Ishikawa (cell line): ENCODE measurements around the gene BIRC7.

Experiments used
- CEBPB ChIP-seq: IDR thresholded peaks from 2 replicates; pipeline ENCODE4 v1.6.1; 2012
- CREB1 ChIP-seq: IDR thresholded peaks from 2 replicates; pipeline ENCODE4 v1.6.1; 2012; ENCODE audit warnings: low read depth
- EGR1 ChIP-seq: IDR thresholded peaks from 2 replicates; pipeline ENCODE4 v1.6.1; 2012
- EP300 ChIP-seq: IDR thresholded peaks from 2 replicates; pipeline ENCODE4 v1.6.1; 2012; ENCODE audit warnings: borderline replicate concordance
- FOXM1 ChIP-seq: IDR thresholded peaks from 2 replicates; pipeline ENCODE4 v1.6.1; 2012; ENCODE audit warnings: low read depth, borderline replicate concordance
- MAX ChIP-seq: IDR thresholded peaks from 2 replicates; pipeline ENCODE4 v1.6.1; 2012
- NFIC ChIP-seq: IDR thresholded peaks from 2 replicates; pipeline ENCODE4 v1.6.1; 2012
- RAD21 ChIP-seq: IDR thresholded peaks from 2 replicates; pipeline ENCODE4 v1.6.1; 2012; ENCODE audit warnings: low read depth
- REST ChIP-seq: IDR thresholded peaks from 2 replicates; pipeline ENCODE4 v1.6.1; 2012; ENCODE audit warnings: low read depth, mild to moderate bottlenecking
- TAF1 ChIP-seq: IDR thresholded peaks from 2 replicates; pipeline ENCODE4 v1.6.1; 2012; ENCODE audit warnings: low read depth, mild to moderate bottlenecking
- TCF12 ChIP-seq: IDR thresholded peaks from 2 replicates; pipeline ENCODE4 v1.6.1; 2012; ENCODE audit warnings: low read depth
- YY1 ChIP-seq: IDR thresholded peaks from 2 replicates; pipeline ENCODE4 v1.6.1; 2012; ENCODE audit warnings: low read depth
- ZBTB7A ChIP-seq: IDR thresholded peaks from 2 replicates; pipeline ENCODE4 v1.6.1; 2012; ENCODE audit warnings: low read depth

- TF ChIP-seq EP300 (no peak), MAX (no peak), CEBPB (no peak), RAD21 (no peak), REST (no peak), TAF1 (no peak), YY1 (no peak), CREB1 (no peak), FOXM1 (no peak), EGR1 (no peak), ZBTB7A (no peak), NFIC (no peak), TCF12 (no peak)
Measured at GRCh38 chr20:63212792-63213191, 22.9 kb upstream of the BIRC7 start.
